GM21526 (cell line): ENCODE results near the gene DOHH.
"Not testable (repeated sequence)": the region's sequence is repeated elsewhere in the genome, so short reads cannot be mapped to it uniquely, and the experiment has no call there.

Experiments
- ATAC-seq: cut with Tn5 transposase; IDR thresholded peaks from one replicate; pipeline ENCODE4 v1.9.1; 2021; ENCODE audit warnings: moderate library complexity; ENCODE audit not compliant: unreplicated experiment, low FRiP score

DOHH gene

GRCh38 chr19:3535235-3535535, 34.7 kb upstream of the DOHH start:
- no peak for ATAC-seq

GRCh38 chr19:3534375-3535234, 34.1 kb upstream of the DOHH start:
- no peak for ATAC-seq

GRCh38 chr19:3533563-3534216, 33.2 kb upstream of the DOHH start:
- ATAC-seq = no peak

- no peak for ATAC-seq
Observed at GRCh38 chr19:3533033-3533432, 32.6 kb upstream of the DOHH start.

- ATAC-seq = no peak
Observed at GRCh38 chr19:3532154-3532786, 31.8 kb upstream of the DOHH start.

- no peak for ATAC-seq
Observed at GRCh38 chr19:3531716-3532115, 31.2 kb upstream of the DOHH start.

- no peak for ATAC-seq
Observed at GRCh38 chr19:3530389-3530788, 29.9 kb upstream of the DOHH start.

- ATAC-seq = not testable (repeated sequence)
Observed at GRCh38 chr19:3529299-3529698, 28.8 kb upstream of the DOHH start.

GRCh38 chr19:3528539-3529211, 28.2 kb upstream of the DOHH start:
- ATAC-seq = no peak

- ATAC-seq = no peak
Observed at GRCh38 chr19:3528080-3528479, 27.6 kb upstream of the DOHH start.

GRCh38 chr19:3527238-3527910, 26.9 kb upstream of the DOHH start:
- no peak for ATAC-seq

GRCh38 chr19:3526507-3527237, 26.2 kb upstream of the DOHH start:
- no peak for ATAC-seq

GRCh38 chr19:3524904-3525451, 24.5 kb upstream of the DOHH start:
- no peak for ATAC-seq

- no peak for ATAC-seq
Observed at GRCh38 chr19:3524078-3524842, 23.8 kb upstream of the DOHH start.

GRCh38 chr19:3523361-3524077, 23.0 kb upstream of the DOHH start:
- no peak for ATAC-seq

- no peak for ATAC-seq
Observed at GRCh38 chr19:3522421-3523360, 22.2 kb upstream of the DOHH start.

GRCh38 chr19:3521104-3521445, 20.6 kb upstream of the DOHH start:
- ATAC-seq = no peak
